Measurements from ENCODE around the gene KCNQ2.

- TF ChIP-seq CTCF (conservative IDR thresholded peaks at IDR 0.05) (no peak), ZFX (IDR thresholded peaks at IDR 0.05) (no peak)
These were observed 51.9 kb downstream of the KCNQ2 start for GRCh38 chr20:63420359-63421093.
